GM21515 (cell line): ENCODE measurements around the gene AHNAK2.
"Not testable (repeated sequence)": the region's sequence is repeated elsewhere in the genome, so short reads cannot be mapped to it uniquely, and the experiment has no call there.

Source experiments
- ATAC-seq: cut with Tn5 transposase; IDR thresholded peaks from one replicate; pipeline ENCODE4 v1.9.1; 2021; ENCODE audit not compliant: unreplicated experiment

AHNAK2 gene

DNA sequence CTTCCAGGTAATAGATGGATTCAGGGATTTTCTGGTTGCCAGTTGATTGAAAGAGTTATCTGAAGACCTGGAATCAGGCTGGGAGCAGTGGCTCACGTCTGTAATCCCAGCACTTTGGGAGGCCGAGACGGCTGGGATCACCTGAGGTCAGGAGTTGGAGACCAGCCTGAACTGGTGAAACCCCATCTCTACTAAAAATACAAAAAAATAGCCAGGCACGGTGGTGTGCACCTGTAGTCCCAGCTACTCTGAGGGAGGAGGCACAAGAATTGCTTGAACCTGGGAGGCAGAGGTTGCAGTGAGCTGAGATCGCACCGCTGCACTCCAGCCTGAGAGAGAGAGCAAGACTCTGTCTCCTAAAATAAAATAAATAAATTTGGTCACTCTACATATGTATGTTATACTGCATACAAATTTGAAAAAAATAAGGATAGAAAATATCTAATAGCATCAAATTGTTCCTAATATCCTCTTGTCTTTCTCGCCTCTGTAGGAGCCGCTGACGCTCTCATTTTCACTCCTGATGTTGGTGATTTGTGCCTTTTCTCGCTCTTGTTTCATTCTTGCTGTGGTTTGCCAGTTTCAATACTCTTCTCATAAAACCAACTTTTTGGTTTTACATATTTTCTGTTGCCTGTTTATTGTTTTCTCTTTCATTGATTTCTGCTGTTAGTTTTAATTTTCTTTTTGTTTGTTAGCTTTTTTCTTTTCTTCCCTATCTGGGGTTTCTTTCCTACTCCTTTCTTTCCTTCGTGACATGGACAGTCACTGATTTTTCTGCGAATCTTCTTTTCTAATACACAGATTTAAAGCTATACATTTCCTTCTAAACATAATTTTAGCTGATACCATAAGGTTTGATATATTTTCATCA lies 77.3 kb downstream of the AHNAK2 start:
- no peak for ATAC-seq

DNA sequence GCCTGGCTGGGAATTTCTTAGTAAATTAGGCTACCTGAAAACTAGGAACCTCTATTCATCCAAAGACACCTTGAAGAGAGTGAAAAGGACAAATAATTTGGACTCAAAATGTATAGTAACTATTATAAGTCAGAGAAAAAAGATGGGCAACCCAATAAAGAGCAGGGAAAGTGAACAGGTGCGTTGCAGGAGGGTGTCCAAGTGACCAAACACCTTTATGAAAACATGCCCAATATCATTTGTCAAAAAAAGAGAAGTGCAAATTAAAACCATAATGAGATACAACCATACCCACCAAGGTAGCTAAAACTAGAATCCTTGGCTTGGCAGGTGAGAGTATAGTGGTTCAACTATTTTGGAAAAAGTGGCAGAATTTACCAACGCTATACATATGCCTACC lies 78.4 kb downstream of the AHNAK2 start:
- no peak for ATAC-seq

DNA sequence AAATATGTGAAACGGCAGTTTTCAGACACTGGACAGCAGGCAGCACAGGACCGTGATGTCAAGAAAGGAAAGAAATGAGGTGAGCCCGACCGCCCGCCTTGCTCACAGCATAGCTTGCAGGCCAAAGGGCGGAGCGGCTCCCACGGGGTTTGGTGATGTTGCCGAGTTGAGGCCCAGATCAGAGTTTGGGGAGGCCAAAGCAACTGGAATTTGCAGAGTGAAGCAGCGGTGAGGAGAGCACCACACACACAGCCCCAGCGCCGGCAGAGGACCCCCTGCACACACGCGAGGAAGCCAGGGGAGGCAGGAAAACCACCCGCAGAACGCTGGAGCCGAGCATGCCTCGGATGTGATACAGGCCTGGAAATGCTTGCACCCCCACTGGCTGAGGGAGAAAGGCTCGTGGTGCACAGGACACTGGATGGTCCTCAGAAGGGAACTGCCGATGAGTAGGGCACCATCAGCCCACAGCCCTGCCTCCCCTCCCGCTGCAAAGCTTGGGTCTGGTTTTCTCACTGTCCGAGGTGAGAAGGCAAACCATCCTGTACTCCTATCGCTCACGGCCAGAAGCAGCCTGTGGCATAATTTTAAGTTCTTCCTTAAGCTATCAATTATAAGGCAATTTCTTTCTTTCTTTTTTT lies 79.2 kb downstream of the AHNAK2 start:
- no peak for ATAC-seq

DNA sequence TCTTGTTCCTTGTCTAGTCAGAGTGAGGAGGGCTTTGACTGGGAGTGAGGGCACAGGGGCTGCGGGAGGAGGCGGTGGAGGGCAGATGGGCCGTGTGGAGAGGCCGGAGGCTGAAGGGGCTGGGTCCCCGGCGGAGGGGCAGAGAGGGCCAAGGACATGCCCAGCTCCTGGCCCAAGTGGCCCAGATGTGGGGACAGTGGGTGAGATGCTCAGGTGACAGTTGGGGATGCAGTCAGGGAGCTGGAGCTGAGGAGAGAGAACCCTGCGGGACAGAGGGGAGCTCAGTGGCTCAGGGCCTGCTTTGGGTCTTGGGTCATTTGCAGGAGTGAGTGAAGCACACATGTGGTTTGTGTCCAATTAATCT lies 80.0 kb downstream of the AHNAK2 start:
- no peak for ATAC-seq

DNA sequence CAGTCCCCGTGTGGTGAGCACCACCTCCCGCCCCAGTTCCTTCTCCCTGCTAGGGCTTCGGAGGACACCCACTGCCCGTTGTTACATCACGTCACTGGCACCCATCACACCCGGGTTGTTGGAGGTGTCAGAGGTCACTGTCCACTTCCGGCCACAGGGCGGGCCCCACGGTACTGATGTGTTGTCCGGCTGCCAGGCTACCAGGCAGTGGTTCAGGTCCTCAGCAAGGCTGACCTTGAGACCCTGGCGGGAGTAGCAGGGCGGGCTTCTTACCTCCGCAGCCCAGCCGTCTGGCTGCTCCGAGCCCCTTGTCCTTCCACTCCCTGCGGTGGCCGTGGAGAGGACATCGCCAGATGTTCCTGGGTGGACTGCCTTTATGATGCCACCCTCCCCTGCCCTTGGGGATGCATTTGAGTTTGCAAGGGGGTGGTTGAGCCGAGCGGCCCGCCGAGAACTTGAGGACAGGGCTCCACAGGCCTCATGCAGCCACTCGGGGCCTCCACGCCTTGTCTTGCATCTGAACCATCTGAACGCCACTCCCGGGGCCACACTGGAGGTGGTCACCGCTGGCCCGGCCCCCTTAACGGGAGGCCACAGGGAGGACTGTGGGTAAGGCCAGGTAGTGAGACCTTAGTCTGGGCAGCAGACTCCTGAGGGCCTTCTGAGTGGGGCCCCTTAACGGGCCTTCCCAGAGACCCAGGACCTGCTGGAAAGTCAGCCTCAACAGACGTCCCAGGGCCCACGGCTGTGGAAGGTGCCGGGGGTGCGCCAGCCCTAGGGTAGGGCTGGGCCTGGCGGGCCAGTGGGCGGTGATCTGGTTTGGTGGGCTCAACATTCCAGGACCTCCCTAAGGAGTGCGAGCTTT lies 80.6 kb downstream of the AHNAK2 start:
- no peak for ATAC-seq

DNA sequence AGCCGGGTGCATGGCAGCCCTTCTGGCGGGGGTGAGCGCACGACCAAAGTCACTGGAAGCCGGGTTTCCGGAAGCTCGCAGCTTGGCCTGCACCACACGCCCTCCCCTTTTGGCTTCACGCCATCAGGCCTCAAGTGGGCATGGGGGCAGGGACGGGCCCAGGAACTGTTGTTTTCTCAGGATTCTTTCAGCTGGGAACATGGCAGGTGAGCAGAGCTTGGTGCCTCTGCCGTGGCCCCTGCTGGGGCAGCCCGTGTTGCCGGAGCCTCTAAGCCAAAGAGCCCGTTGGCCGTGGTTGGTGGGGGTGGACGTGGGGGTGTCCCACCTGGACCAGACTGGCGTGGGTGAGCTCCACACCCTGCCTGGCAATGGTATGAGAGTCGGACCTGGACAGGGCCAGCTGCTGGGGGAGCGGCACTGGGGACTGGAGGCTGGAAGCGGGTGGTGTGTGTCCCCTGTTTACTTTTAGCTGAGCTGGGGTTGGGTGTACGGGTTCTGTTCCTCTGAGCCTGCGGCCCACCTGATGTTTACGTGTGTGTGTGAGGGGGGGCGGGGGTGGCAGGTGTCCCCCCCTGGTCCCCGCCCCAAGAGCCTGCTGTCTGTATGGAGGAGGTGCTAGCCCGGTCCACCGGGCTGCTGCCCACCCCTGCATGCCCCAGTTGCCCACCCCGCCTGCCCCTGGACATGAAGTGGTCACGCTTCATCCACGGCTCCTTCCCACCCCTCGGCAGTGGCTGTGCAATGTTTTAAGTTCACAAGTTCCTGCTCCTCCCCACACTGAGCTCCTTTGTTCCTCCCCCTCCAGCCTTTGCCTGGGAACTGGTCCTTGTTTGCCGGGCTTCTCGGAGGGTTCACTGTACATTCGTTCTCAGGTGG lies 82.2 kb downstream of the AHNAK2 start:
- no peak for ATAC-seq

DNA sequence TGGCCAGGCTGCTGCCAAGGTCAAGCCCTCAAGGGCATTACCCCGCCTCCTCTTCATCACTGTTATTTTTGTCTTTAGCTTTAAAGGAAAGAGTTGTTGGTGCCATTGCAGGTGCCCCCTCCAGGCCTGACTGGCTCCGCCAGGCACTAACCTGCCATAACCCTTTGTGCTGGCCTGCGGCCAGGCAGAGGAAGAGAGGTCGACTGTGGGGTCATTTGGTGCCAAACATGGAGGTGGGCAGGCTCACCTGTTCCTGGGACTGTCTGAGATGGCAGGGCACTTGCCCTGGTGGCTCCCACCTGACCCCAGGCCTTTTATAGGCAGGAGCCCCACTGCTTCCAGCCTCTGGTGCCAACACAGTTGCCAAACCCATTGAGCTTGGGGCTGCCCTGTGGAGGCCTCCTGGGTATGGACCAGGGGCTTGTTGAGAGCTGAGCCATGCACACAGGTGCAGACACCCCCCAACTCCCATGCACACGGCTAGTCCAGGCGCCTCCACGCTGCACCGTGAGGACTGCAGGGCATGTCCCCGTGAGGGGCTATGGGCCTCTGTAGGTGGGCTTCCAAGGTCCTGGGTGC lies 82.9 kb downstream of the AHNAK2 start:
- no peak for ATAC-seq

DNA sequence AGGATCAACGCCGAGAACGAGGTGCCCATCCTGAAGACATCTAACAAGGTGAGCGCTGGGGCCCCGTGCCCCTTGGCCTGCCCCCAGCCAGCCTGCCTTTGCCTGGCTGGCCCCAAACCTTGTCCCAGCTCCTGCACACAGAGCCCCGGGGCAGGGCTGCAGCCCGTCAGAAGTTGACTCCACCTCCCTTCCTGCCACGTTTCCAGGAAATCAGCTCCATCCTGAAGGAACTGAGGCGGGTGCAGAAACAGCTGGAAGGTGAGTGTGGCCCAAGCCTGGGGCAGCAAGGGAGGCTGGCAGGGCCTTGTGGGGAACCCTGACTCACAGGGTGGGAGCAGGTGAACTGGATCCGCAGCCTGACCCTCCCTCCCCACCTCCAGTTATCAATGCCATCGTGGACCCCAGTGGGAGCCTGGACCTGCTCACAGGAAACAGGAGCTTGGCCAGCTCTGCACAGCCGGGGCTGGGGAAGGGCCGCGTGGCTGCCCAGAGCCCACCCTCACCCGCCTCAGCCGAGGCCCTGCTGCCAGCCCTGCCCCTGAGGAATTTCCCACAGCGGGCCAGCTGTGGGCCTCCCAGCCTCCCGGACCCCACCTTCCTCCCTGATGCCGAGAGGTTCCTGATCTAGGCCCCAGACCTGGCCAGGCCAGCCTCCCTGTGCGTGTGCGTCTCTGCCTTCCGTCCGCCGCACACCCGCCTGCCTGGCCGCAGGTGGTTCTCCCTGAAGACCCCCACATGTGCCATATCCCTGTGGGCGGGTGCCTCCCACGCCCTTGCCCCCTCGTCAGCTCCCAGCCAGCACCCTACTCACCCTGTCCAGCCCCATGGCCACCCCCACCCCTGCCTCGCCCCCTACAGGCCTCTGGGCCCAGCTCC lies 83.6 kb downstream of the AHNAK2 start:
- ATAC-seq, result no peak

DNA sequence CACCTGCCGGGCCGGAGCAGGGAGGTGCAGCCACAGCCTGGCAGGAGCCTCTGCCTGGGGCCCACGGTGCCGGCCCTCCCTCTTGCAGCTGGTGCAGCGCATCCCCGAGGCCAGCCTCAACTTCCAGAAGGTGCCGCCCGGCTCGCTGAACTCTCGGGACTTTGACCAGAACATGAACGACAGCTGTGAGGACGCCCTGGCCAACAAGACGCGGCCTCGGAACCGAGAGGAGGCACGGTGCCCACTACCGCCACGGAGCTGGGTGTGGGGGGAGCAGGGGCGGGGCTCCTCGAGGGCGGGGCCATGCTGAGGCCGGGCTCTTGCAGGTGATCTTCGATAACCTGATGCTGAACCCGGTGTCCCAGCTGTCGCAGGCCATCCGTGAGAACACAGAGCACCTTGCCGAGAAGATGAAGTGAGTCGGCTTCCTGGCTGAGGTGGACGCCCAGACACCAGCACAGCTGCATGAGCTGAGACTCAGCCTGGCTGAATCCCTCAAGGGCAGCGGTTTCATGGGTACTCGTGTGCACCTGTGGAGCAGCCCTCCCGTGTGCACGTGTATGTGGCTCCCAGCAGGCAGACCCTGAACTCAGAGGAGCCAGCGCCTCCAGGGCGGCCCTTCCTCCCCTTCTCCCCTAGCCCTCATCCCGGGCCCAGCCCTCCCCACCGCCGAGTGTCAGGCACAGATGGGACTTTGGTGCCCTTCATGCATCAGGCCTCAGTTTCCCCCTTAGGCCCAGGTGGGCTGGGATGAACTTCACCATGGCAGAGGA lies 84.6 kb downstream of the AHNAK2 start:
- ATAC-seq, result no peak

DNA sequence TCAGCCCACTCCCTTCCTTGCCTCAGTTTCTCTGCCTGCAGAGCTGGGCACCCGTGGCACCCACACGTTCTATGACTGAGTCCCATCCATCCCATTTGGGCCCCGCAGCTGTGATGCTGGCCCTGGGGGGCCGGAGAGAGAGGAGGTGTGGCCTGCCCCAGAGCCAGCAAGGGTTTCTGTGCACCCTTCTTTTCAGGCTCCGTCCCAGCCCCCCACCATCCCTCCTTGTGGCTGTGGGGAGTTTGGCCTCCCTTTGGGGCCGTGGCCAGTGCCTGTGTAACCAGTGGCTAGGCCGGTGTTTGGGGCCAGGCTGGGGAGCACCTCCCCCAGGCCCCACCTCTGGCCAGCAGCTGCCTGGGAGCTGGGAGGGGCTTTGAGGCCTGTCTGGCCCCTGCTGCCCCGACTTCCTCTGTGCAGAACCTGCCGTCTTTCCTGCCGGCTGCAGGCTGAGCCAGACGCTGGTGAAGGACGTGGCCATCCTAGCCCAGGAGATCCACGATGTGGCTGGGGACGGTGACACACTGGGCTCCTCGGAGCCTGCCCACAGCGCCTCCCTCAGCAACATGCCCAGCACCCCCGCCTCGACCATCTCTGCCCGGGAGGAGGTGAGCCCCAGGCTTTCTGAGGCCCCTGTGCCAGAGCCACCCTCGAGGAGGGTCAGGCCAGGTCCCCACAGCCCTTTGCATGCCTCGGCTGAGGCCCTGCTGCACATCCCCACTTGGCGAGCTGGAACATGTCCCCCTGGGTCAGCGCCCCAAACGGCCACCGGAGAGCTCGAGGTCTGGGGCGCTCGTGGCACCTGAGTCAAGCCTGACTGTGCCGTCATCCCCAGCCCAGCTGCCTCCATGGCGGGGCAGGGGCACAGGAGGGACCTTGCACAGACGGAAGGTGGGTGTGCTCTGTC lies 85.4 kb downstream of the AHNAK2 start:
- no peak for ATAC-seq

DNA sequence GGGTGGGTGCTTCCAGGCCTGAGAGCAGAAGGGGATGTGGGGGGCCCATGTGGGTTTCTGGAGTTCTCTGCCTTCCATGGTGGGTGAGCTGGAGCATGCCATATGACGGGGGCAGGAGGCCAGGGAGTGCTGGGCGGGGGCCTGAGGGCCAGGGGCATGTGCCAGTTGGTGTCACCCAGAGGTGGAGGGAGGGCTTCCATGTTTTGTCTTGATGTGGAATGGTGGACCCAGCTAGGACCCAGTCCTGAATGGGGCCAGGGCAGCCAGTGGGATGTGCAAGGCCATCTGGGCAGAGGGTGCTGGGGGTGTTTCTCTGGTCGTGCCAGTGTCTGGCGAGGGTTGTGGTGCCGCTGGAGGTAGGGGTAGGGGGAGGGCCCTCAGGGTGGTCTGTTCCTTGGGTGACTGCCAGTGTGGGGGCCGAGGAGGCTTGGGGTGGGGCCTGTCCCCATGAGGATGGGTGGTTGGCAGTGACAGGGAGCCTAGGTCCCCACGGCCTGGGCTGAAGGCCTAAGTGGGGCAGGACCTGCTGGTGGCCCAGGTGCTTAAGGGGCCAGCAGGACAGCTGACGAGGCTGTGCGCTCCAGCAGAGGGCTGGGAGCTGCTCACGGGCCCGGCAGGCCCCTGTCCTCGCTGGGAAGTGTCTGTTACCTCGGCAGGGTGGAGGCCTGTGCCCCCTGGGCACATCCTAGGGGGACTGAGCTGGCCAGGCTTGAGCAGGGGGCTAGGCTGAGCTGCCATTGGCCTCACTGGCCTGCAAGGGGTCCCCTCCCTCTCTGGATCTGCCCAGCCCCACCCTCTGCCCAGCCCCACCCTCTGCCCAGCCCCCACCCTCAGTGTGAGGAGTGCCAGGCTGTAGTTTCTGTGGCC lies 86.3 kb downstream of the AHNAK2 start:
- ATAC-seq, result no peak

DNA sequence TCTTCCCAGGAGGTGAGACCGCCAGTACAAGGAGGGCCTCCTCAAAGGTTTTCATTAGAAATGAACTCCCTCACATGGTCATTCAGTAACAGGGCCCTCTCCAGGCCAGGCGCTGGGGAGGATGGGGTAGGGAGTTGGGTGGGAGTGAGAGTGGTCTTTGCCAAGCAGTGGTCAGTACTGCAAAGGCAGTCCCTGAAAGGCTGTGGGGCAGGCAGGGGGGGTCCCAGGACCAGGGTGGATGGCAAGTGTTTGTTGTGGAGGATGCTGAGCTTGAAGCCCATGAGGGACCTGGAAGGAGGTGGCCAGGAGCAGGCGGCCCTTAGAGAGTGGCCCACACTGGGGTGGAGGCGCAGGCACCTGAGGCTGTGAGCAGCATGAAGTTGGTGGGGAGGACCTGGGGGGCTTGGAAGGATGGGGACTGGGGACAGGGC lies 87.0 kb downstream of the AHNAK2 start:
- no peak for ATAC-seq

DNA sequence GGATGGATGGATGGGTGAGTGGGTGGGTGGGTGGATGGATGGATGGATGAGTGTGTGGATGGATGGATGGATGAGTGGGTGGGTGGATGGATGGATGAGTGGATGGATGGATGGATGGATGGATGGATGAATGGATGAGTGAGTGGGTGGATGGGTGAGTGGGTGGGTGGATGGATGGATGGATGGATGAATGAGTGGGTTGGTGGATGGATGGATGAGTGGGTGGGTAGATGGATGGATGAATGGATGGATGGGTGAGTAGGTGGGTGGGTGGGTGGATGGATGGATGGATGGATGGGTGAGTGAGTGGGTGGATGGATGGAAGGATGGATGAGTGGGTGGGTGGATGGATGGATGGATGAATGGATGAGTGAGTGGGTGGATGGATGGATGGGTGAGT lies 87.9 kb downstream of the AHNAK2 start:
- not testable (repeated sequence) for ATAC-seq

DNA sequence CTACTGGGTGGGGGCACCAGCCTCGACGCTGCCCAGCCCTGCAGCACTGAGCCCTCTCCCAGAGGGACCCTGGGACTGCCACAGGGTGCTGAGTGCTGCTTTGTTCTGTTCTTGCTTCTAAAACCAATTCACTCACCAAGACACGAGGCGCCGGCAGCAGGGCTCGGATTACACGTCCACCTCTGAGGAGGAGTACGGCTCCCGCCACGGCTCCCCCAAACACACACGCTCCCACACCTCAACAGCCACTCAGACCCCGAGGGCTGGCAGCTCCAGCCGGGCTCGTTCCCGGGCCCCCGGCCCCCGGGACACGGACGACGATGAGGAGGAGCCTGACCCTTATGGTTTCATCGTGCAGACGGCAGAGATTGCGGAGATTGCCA lies 88.8 kb downstream of the AHNAK2 start:
- ATAC-seq, result no peak

DNA sequence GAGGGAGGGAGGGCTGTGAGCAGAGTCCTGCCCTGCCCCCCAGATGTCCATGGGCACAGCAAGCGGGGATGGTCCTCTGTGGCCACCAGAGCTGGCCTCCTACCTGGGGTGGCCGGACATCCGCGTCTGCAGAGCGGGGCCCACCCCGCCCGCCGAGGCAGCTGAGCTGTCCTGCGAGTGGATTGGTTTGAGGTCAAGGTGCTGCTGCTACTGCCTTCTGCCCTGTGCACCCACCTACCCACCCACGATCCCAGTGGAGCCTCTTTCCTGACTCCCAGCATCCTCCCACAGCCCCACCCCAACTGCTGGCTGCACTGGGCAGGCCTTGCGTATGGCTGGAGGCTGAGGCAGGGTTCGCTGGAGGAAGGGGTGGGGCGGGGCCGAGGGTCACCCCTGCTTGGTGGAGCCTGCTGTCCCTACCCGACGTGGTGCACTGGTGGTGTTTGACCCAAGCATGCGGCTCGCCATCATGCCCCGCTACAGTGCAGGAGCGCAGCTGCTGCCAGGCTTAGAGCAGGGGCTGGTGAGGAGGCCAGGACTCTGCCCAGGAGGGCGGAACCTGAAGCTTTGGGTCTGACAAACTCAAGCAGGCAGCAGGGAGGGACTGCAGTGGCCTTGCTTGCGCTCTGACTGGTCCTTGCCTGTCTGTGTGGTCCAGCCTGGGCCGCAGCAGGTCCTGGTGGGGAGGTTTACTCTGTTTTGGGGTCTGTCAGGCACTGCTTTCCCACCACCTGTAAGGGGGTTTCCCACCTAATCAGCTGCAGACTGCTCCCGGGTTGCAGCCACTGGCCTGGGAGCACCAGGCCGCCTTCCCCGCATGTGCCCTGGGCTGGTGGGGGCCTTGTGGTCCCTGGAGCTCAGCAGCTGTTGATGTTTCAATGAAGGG lies 89.4 kb downstream of the AHNAK2 start:
- no peak for ATAC-seq
